Fibroblast of gingiva (primary cell): Measurements from ENCODE around the gene SCRT2.

ENCODE experiments used
- DNase-seq: peaks from one replicate; pipeline ENCODE4 v3.0.0-alpha.2; 2011; ENCODE audit warnings: low read depth

Gene SCRT2

DNA sequence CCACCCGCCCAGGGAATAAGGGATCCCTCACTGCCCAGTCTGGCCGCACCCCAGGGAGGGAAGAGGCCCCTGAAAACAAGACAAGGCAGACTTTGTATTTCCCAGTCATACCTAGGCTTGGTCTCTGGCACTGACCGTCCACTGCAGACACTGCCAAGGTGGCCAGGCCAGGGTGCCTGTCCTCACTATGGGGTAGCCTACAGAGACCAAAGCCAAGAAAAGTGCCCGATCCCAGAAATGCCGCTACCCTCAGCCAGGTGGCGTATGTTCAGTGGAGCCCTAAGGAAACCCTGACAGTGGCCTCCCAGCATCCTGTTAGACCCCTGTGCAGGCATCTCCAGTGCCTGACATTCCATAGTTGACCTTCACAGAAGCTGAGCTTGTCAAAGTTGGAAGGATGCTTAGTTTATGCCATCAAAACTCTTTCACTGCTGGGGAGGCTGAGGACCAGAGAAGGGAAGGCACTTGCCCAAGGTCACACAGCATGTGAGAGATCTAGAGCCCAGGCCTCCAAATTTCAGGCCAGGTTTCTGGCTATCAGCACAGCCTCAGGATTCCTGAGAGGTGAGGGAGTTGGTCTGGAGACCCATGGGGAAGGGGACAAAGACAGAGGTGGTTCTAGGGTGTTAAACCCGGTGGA, 2.5 kb downstream of the SCRT2 start:
- no peak for DNase-seq

DNA sequence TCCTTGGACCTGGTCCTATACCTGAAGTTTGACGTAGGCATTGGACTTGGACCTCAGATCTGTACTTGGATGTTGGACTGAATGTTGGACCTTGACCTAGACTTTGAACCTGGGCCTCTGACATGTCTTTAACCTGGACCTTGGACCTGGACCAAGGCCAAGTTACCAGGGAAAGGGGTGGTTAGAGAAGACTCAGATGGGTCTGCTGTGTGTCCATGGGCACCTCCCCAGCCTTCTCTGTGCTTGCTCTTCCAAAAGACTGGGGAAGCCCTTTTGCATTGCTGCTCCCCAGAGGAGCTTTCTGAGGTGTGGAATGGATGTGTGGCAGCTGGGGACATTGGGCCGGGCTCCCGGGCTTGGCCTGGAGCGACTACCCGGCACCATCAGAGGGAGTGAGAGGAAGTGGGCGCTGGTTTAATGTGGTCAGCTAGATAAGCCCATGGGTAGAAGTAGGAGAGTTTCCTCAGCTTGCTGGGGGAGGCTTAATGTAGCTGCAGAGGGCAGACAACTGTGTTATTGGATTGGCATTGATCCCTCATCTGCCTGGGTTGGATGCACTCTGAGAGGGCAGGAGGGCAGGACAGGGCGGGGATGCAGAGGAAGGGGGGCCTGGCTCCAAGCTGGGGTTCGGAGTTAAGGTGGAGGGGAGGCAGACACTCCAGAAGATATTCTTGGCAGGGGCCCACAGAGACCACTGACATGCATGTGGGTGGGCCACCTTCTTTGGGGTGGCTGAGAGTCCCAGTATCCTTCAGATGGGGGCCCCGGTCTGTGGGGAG, 4.2 kb downstream of the SCRT2 start:
- no peak for DNase-seq

DNA sequence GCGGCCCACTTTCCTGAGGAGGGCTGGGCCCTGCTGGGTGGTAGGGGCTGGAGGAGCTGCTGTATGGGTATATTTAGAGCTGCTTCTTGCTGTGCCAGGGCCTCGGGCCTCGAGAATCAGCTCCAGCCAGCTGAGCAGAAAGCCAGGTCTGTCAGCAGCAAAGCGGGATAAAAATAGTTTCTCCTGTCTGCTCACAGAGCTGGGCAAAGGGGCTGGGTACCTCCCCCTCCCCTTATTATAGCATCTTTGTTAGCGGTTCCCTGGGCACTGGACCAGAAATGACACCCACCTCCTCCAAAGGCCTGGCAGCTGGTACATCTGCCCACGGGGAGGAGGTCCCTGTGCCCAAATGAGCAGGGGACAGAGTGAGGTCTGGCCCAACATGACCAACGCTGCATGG, 6.0 kb downstream of the SCRT2 start:
- no peak for DNase-seq

DNA sequence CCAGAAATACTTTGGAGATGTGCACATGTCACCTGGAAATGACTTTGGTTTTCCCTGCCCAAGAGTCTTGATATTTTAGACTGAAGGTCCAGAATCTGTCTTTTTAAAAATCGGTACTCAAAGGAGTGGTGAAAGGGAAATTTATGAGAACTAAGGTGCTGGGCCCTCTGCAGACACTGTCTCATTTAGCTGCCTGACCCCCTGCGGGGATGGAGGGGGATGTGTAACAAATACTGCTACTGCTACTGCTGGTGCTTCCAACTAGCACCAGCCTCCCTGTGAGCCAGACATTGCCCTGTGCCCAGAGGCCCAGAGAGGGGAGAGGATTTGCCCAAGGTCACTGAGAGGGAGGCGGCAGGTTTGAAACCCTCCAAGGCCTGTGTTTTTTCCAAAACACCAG, 7.0 kb downstream of the SCRT2 start:
- DNase-seq = no peak

DNA sequence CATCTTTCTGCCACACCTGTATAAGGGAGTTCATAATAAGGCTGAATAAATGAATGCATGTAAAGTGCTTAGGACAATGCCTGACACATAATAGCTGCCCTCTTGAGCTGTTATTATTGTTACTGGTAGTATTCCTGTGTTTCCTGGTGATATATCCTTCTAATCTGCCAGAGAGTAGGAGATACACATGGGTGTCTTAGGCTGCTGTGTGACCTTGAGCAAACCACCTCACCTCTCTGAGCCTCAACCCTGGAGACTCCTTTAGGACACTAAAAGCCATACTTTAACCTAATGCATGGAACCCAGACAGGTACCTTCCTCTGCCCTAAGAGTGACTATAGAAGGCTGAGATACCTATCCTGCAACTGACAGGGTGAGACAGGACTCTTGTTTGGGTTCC, 7.6 kb downstream of the SCRT2 start:
- DNase-seq = no peak

DNA sequence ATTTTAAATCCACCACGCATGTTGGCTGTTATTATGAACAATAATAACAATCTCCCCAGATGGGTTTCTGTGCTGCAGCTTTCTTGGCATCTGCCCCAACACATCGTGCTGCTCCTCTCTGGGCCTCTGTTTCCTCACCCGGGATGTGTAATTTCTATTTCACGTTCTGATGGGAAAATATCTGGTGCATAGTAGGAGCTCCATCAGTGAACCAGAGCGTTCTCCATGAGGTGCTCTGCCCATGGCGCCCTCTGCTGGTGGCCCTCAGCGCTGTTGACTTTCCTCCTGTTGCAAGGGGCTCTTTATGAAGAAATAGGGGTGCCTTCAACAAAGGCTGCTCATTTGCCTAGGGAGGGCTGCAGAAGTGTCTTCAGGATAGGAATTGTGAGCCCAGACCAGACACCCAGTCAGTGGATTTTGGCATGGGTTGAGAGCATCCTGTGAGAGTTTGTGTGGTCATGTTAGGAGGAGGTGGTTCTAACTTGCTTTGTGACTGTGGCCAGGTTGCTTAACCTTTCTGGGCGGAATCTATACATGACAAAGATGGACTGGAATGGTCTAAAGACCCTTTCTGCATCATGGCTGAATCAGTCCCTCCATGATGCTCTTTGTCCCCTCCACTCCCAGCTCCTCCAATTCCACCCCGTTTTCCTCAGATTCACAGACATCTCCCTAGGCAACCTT, 8.1 kb downstream of the SCRT2 start:
- no peak for DNase-seq

DNA sequence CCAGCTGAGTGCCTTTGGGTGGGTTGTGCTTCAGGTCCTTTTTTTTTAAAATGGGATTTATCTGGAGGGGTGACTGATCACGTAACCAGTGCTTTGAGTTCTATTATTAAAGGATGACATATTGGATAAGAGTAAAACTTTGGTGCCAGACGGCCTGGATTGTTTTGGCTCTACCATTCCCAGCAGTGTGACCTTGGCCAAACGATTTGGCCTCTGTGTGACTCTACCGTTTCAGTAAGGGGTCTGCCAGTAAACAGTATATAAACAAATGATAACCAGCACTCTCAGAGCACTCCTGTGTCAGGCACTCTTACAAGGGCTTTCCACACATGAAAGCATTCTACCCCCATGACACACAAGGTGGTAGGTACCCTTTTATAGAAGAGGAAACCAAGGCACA, 8.7 kb downstream of the SCRT2 start:
- no peak for DNase-seq

DNA sequence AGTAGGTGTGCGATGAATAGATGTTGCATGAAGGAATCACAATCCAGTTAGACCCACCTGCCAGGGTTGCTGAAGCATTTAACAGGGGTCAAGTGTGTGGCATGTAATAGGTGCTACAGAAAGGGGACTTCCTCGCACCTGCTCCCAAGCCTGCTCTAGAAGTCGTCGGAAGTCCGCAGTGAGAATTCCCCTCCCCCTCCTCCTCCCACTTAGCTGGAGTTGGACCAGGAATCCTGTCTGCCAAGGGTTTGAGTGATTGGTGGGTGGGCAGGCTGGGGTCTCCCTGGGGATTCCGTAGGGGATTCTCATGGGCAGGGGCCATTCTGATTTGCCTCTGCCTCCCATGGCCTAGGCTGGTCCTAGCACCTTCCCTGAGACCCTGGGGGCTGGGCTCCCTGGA, 10.3 kb downstream of the SCRT2 start:
- DNase-seq = no peak

DNA sequence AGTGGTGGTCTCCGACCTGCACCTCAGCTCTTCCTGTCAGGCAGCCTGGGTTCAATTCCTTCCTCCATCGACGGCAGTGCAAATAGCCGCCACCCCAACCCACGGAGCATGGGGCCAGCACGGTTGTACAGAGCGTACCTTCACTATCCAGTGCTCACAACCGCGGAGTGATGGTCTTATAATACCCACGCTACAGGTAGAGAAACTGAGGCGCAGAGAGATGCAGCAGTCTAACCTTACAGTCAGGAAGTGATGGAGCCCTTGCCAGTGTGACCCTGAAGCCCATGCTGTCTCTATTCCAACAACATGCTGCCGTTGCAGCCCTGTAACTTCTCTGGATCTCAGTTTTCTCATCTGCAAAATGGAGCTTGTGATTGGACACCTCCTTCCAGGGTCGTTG, 11.0 kb downstream of the SCRT2 start:
- no peak for DNase-seq

DNA sequence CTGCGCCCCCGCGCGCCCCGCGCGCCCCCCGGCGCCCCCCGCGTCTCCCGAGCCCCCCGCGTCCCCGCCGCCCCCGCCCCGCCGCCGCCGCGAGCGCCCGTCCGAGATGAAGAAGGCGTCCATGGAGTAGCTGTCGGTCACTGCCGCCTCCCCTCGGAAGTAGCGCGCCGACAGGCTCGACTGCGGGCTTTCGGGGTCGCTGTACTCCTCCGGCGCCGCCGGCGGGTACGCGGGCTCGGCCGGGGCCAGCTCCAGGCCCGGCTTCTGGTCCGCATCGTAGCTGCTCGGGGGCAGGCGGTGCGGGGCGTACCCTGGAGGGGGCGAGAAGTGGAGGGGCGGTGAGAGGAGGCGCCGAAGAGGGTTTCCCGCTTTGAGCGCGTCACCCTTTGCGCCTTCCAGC, 11.5 kb downstream of the SCRT2 start:
- DNase-seq = no peak

DNA sequence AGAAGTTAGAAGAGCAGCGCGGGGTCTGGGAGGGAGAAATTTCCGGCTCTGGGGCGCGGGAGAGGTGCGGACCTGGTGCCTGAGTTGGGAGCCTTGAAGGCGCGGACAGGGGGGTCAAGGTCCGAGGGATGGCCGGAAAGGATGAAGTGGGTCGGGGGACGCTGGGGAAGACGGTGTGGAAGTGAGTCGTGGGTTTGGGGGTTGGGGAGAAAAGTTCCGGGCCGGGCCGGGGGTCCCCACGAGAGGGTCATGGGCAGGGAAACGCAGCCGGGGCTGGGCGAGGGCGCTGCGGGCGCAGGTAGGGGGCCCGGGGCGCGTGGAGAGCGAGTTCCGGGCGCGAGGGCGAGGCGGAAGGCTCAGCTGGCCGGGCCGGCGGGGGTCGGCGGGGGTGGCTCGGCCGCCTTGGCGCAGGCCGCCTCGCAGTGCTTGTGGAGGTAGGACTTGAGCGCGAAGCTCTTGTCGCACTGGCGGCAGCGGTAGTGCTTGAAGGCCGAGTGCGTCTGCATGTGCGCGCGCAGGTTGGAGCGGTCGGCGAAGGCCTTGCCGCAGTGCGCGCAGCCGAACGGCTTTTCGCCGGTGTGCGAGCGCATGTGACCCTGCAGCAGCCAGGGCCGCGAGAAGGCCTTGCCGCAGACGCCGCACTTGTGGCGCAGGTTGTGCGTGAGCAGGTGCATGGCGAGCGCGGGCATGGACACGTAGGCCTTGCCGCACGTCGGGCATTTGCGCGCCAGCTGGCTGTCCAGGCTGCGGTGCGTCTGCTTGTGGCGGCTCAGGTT, 12.1 kb downstream of the SCRT2 start:
- DNase-seq = peak; percentile 9

DNA sequence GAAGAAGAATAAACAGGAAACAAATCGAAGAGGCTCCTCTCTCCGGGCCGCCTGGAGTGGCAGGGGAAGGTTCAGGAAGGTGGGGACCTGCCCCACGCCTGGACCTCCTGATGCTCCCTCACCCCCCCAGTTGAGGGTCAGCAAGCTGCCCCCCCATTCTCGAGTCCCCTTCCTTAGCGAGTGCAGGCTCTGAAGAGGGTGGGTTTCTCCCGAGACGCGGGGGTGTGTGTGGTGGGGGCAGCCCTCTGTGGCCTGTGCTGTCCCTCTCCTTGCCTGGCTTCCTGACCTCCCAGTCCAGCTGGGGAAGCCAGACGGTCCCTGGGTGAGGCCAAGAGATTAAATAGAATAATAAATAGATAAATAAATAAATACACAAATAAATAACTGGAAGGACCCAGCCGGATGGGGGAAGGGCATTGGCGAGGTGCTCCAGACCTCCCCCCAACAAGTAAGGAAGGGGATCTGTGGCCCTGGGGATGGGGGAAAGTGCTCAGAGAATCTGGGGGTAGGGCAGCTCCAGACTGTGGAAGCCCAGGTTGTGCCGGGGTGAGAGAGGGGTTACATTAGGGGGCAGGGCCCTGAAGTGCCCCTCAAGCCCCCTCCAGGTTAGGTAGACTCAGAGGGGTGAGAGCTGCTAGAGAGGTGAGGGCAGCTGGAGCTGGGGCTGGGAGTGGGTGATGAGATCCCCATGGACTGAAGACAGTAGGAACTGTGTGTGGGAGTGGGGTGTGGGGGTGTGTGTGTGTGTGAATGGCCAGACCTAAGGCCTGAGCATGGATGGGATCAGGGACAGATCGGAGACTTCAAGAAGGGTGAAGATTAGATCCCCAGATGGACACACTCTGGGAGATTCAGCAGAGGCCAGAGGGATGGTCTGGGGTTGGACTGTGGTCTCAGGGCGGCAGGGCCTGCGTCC, 13.1 kb downstream of the SCRT2 start:
- no peak for DNase-seq

DNA sequence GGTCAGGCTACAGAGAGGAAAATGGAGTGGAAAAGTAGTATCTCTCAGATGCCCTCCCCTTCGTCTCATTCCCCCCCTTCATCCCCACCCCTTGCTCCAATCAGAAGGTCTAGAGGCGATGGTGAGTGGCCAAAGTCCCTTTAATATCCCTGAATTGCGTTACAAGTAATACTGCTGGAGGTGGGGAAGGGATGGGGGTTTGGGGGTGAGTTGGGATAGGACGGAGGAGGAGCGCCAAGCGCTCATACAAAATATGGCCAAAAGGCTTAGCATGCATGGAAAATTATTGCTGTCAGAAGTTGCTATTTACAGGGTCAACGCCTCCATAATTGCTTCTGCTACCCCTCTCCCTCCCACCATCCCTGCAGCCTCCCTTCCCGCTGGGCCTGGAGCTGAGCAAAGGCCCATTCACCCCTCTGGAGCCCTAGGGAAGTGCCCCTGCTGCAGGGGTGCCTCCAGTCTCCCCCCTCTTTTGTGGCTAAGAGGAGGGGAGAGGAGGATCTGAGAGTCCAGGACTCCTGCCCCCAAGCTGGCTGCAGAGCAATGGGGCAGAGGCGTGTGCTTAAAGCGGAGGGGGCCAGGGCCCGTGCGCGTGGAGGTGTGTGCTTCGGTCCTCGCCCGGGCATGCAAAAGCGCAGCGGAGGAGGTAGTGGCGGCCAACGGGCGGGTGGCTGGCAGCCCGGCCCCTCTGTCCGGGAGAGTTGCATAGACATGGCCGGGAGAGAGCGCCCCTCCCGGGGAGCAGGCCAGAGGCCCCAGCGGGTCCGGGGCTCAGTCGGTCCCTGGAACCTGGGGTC, 13.9 kb downstream of the SCRT2 start:
- DNase-seq = no peak

DNA sequence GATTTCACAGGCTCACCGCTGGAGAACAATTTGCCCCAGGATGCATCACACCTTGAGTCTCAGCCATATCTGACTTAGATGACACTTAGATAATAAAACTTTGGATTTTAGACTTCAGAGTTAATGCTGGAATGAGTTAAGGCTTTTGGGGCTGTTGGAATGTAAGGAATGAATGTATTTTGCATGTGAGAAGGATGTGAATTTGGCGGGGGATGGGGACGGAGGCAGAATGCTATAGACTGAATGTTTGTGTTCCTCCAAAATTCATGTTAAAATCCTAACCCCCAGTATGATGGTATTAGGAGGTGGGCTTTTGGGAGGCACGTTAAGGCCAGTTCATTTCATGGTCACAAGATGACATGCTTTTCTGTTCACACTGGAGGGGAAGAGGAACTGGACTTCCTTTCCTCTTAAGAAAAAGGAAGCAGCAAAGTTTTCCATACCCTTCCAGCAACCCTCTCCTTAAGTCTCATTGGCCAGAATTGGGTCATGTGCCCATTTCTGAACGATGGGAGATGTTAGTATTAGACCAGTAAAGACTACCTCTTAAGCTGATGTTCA, 16.8 kb downstream of the SCRT2 start:
- no peak for DNase-seq

DNA sequence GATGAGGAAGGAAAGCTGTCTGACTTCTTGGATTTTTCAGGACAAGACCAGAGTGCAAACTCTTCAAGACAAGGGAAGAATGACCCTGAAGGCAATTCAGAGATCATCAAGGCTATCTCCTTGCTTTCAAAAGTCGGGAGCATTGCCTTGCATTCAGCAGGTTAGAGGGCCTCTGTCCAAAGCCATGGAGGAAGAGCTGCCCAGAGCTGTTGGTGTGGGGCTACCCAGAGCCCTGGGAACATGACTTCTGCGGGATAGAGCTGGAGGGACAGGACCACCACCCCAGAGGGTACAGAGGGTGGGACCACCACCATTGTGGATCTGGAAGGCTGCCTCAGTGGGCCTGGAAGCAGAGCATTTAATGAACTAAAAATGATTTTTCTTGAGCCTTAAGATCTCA, 17.4 kb downstream of the SCRT2 start:
- no peak for DNase-seq

DNA sequence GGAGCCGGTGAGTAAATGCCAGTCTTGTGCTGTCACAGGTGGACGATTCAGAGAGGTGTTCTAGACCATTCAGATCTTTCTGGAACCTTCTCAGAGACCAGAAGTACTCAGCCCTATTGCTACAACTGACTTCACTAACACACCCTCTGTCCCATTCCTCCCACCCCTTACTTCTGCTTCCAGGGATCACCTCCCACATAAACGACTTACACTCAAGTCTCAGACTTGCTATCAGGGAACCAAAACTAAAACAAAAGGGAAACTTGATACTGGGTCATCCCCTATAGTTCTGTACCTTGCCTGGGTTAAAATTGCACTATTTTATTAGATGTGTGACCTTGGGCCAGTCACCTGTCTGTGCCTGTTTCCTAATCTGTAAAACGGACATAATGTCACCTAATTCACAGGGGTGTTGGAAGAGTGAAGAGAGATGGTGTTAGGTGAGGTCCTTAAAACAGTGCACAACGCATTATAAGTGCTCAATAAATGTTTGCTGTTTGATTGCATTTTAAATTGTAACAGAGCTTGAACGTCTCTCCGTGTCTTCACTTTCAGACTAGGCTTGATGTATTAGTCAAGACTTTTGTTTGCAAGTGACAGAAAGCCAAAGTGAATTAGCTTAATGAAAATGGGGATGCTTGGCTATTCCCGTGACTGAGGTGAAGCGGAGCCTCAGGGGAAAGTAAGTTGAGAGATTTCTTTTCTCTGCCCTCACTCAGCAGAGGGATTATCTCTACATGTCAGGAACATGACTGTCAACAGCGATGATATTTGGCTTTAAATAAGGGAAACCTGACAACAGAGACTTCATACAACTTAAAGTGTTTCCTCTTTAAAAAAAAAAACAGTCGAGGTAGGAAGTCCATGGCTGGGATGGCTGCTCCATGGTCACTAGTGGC, 19.6 kb downstream of the SCRT2 start:
- no peak for DNase-seq

DNA sequence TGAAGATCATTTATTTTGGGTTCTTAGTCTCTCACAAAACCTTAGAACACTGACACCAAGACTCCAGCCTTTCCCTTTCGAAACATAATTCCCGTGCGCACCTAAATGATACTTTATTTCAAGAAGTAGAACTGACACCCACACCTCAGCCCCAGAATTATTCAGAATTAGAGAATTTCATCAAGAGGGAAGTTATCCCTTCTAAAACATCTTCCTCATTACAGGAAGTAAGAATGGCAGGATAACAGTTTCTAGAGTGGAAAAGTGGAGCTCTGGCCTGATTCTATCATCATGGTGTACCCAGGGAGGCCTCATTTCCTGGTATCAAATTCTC, 21.2 kb downstream of the SCRT2 start:
- no peak for DNase-seq

DNA sequence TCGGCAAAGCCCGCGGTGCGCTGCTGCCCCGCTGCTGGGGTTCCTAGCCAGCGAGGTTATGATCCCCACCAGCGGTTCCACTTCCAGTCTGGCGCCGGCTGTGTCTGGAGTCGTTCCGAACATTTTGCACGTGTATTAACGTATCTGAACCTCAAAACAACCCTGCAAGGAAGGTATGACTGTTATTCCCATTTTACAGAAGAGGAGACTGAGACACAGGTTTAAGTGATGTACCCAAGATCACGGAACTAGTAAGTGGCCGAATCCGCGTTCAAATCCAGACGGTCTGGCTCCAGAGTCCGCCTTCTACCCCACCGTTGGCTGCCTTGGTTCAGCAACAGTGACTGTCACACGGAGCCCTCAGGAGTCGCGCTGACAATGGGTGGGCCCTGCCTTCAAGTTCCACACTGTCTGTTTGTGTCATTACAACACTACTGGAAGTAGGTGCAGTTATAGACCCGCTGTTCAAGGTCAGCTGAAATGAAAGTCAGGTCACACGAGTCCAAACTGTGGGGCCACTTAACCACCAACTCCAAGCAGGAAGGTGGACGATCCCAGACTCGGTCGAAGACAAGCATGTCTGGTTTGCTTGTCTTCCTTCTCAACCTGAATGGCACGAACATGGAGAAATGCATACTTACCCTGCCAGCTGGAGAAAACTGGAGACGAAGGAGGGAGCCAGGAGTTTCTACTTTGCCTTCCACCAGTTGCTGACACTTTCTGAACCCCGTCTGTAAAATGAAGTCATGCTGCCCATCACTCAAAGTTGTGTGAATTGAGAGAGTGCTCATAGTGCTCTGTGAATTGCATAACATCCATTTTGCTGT, 21.8 kb downstream of the SCRT2 start:
- no peak for DNase-seq
